K562 (cell line): ENCODE results near the gene LIMD2. TPM values are rescaled to one million over a fixed set of nuclear protein-coding genes. Genes with fewer than 3 reads are reported as not detected.

Experiments
- ARID1B ChIP-seq: fragments of 450-650 bp; IDR thresholded peaks from 2 replicates; pipeline ENCODE4 v1.6.1; 2016; ENCODE audit warnings: antibody characterized with exemption, mild to moderate bottlenecking, inconsistent platforms
- CBFA2T3 ChIP-seq: fragments of 450-650 bp; IDR thresholded peaks from 2 replicates; pipeline ENCODE4 v1.6.1; 2017
- CBX8 ChIP-seq: fragments of 200-600 bp; sonication (generic); IDR thresholded peaks from 2 replicates; pipeline ENCODE4 v1.6.1; 2012; ENCODE audit warnings: borderline replicate concordance, mixed run types, low read depth, mild to moderate bottlenecking, moderate library complexity, mixed read lengths, low read length, control low read depth, inconsistent platforms; ENCODE audit not compliant: poor library complexity, severe bottlenecking; ENCODE audit errors: extremely low read depth
- CHD4 ChIP-seq: fragments of 200-600 bp; sonication (generic); IDR thresholded peaks from 3 replicates; pipeline ENCODE4 v1.6.1; 2012; ENCODE audit warnings: low read depth, mild to moderate bottlenecking, mixed read lengths, low read length, inconsistent platforms; ENCODE audit not compliant: insufficient read depth, insufficient replicate concordance, poor library complexity, severe bottlenecking
- ELF1 ChIP-seq: fragments of 200-800 bp; sonication (Bioruptor generic); IDR thresholded peaks from 2 replicates; pipeline ENCODE4 v1.6.1; 2016; ENCODE audit warnings: missing genetic modification characterization, missing compliant biosample characterization
- EWSR1 ChIP-seq: fragments of 450-650 bp; IDR thresholded peaks from 2 replicates; pipeline ENCODE4 v1.6.1; 2018; ENCODE audit warnings: borderline replicate concordance, mild to moderate bottlenecking, low read depth, moderate library complexity; ENCODE audit not compliant: partially characterized antibody
- EZH2 ChIP-seq: IDR thresholded peaks from 2 replicates; pipeline ENCODE4 v1.6.1; 2012; ENCODE audit warnings: low read depth, mild to moderate bottlenecking, inconsistent platforms, low read length, borderline replicate concordance
- FOXK2 ChIP-seq, 2 experiments: fragments of 450-650 bp; IDR thresholded peaks in 1 of 2; conservative IDR thresholded peaks in 1 of 2; 2 replicates each; pipeline ENCODE4 v1.6.1; 2016; ENCODE audit warnings: low read depth in 2 of 2, mild to moderate bottlenecking in 1 of 2
- KDM1A ChIP-seq, 2 experiments: fragments of 450-650 bp; IDR thresholded peaks; 2 replicates each; pipeline ENCODE4 v1.6.1; 2016; ENCODE audit warnings: mild to moderate bottlenecking in 2 of 2
- MYC ChIP-seq, 2 experiments: fragments of 250-450 bp in 1 of 2; sonication (Bioruptor Pico) in 1 of 2; IDR thresholded peaks; 2 replicates each; pipeline versions ENCODE4 v1.5.1 to v1.6.1; 2012 to 2021; ENCODE audit warnings: low read depth in 2 of 2, borderline replicate concordance in 1 of 2, improper control_type of control experiment in 1 of 2, low read length in 1 of 2, mild to moderate bottlenecking in 1 of 2, moderate library complexity in 1 of 2
- NR2C2 ChIP-seq, 2 experiments: fragments of 200-800 bp in 1 of 2; sonication (Bioruptor generic) in 1 of 2; sonication (generic) in 1 of 2; formaldehyde crosslinking in 1 of 2; IDR thresholded peaks; 2 replicates each; pipeline versions ENCODE4 v1.6.1 to v1.8.0; 2016 to 2022; ENCODE audit warnings: mild to moderate bottlenecking in 1 of 2, missing compliant biosample characterization in 1 of 2, missing genetic modification characterization in 1 of 2, missing genetic modification reagents in 1 of 2
- SAFB2 ChIP-seq: fragments of 200-400 bp; formaldehyde crosslinking; IDR thresholded peaks from 2 replicates; pipeline ENCODE4 v1.6.1; 2018; ENCODE audit warnings: borderline replicate concordance, low read length, low read depth, moderate library complexity; ENCODE audit not compliant: severe bottlenecking
- SMARCA4 ChIP-seq: fragments of 450-650 bp; IDR thresholded peaks from 2 replicates; pipeline ENCODE4 v1.6.1; 2016
- SMARCE1 ChIP-seq: fragments of 450-650 bp; IDR thresholded peaks from 2 replicates; pipeline ENCODE4 v1.7.1; 2016; ENCODE audit warnings: mild to moderate bottlenecking
- SPI1 ChIP-seq: IDR thresholded peaks from 2 replicates; pipeline ENCODE4 v1.6.1; 2011; ENCODE audit warnings: low read depth, low read length, control low read depth, borderline replicate concordance
- TCF15 ChIP-seq: fragments of 250-450 bp; sonication (Bioruptor Pico); IDR thresholded peaks from 2 replicates; pipeline ENCODE4 v1.8.0; 2022; ENCODE audit warnings: moderate library complexity, mild to moderate bottlenecking, inconsistent platforms
- WHSC1 ChIP-seq: IDR thresholded peaks from one replicate; pipeline ENCODE4 v1.6.1; 2012; ENCODE audit warnings: low read length, control low read depth, inconsistent platforms
- ZNF644 ChIP-seq: fragments of 200-800 bp; sonication (Bioruptor generic); IDR thresholded peaks from 2 replicates; pipeline ENCODE4 v1.6.1; 2016; ENCODE audit warnings: low read depth, missing genetic modification characterization, missing compliant biosample characterization
- ZNF707 ChIP-seq: fragments of 250-450 bp; sonication (Bioruptor Pico); conservative IDR thresholded peaks from 2 replicates; pipeline ENCODE4 v1.8.0; 2022; ENCODE audit warnings: inconsistent platforms, mild to moderate bottlenecking, moderate library complexity
- ZNF740 ChIP-seq, 3 experiments: fragments of 200-800 bp in 1 of 3; sonication (Bioruptor generic) in 1 of 3; sonication (generic) in 1 of 3; formaldehyde crosslinking in 1 of 3; IDR thresholded peaks; 2 replicates each; pipeline versions ENCODE4 v1.6.1 to v1.8.0; 2016 to 2022; ENCODE audit warnings: mild to moderate bottlenecking in 2 of 3, missing compliant biosample characterization in 2 of 3, missing genetic modification characterization in 2 of 3, missing genetic modification reagents in 1 of 3
- ZNF764 ChIP-seq: fragments of 250-450 bp; sonication (Bioruptor Pico); IDR thresholded peaks from 2 replicates; pipeline ENCODE4 v1.4.0; 2020; ENCODE audit warnings: low read depth, mild to moderate bottlenecking, moderate library complexity
- polyA plus RNA-seq, 8 experiments: library from polyadenylated mRNA; depleted of rRNA in 4 of 8; stranded (reverse) in 5 of 8; unstranded in 3 of 8; fragments of >200 nt; fragmentation: Nextera tagmentation in 2 of 8; fragmentation: Illumina TruSeq in 1 of 8; extraction: Ambion mirVana in 2 of 8; extraction: Trizol in 1 of 8; gene quantifications; 2 replicates each; pipeline versions ENCODE4 v1.2.1 to v1.2.3, GENCODE V29; 2011 to 2014; ENCODE audit warnings: inconsistent platforms in 1 of 8, missing spikeins in 1 of 8
- total RNA-seq, 7 experiments: library from RNA; depleted of rRNA in 6 of 7; stranded (reverse); fragments of >200 nt in 6 of 7; fragmentation: Illumina TruSeq in 2 of 7; extraction: Trizol in 2 of 7; gene quantifications; 2 replicates each; pipeline versions ENCODE4 v1.2.1 to v1.2.3, GENCODE V29; 2011 to 2021; ENCODE audit warnings: low replicate concordance in 1 of 7
- TF ChIP-seq, protein P1 (sequence below): fragments of 200-800 bp; sonication (Bioruptor generic); IDR thresholded peaks from 2 replicates; pipeline ENCODE4 v1.6.1; 2017; ENCODE audit warnings: missing genetic modification characterization, missing compliant biosample characterization

Gene LIMD2
- total and polyA plus RNA-seq, 9 of the 15 experiments (the other 6 are each of a cell fraction or from before 2014, with no cell fraction given): 0.07 to 11.2 (median 2.8) TPM

GRCh38 chr17:63675607-63676546 lies 24.0 kb downstream of the LIMD2 start (continued):
- TF ChIP-seq ELF1 (tag): peak; percentile 64; the same call in 1 of the 2 replicates
- no peak for TF ChIP-seq NR2C2 (CRISPR knock-in tag; IDR thresholded peaks at IDR 0.05)
- TF ChIP-seq NR2C2 (tag; IDR thresholded peaks at IDR 0.05): peak; percentile 54; the same call in 1 of the 2 replicates
- TF ChIP-seq TCF15 (CRISPR knock-in tag): no peak
- no peak for TF ChIP-seq SAFB2
- no peak for TF ChIP-seq CHD4
- TF ChIP-seq, protein P1, sequence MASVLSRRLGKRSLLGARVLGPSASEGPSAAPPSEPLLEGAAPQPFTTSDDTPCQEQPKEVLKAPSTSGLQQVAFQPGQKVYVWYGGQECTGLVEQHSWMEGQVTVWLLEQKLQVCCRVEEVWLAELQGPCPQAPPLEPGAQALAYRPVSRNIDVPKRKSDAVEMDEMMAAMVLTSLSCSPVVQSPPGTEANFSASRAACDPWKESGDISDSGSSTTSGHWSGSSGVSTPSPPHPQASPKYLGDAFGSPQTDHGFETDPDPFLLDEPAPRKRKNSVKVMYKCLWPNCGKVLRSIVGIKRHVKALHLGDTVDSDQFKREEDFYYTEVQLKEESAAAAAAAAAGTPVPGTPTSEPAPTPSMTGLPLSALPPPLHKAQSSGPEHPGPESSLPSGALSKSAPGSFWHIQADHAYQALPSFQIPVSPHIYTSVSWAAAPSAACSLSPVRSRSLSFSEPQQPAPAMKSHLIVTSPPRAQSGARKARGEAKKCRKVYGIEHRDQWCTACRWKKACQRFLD: peak; percentile 63
- peak; percentile 80; the same call in 1 of the 2 replicates for TF ChIP-seq SPI1
- TF ChIP-seq ARID1B: peak; percentile 67; the same call in 1 of the 2 replicates
- TF ChIP-seq MYC (IDR thresholded peaks at IDR 0.05; ENCODE audit: low read depth, low read length): peak; percentile 58; the same call in 1 of the 2 replicates
- TF ChIP-seq MYC (CRISPR knock-in tag; IDR thresholded peaks at IDR 0.05; ENCODE audit: borderline replicate concordance, low read depth): no peak
- 0 out of 2 replicates have a peak, but pooled peaks have one; percentile 19 for TF ChIP-seq CBFA2T3
- TF ChIP-seq EZH2: no peak
- TF ChIP-seq SMARCA4: peak; percentile 85
- no peak for TF ChIP-seq ZNF707 (CRISPR knock-in tag)
- TF ChIP-seq SMARCE1: peak; percentile 83; the same call in 1 of the 2 replicates
- 0 out of 2 replicates have a peak, but pooled peaks have one; percentile 20 for TF ChIP-seq ZNF644 (tag)
- no peak for TF ChIP-seq WHSC1
- TF ChIP-seq EWSR1: no peak
- 0 out of 2 replicates have a peak, but pooled peaks have one; percentile 67 for TF ChIP-seq ZNF764 (CRISPR knock-in tag)
- peak in 1 of 2 experiments; percentile 47; a peak in 1 of 4 replicates for TF ChIP-seq FOXK2 (conservative IDR thresholded peaks at IDR 0.05 in 1 of 2, IDR thresholded peaks at IDR 0.05 in 1 of 2; ENCODE audit: low read depth in 2 of 2)
- TF ChIP-seq ZNF740 (CRISPR knock-in tag; IDR thresholded peaks at IDR 0.05): no peak
- TF ChIP-seq ZNF740 (tag; IDR thresholded peaks at IDR 0.05): no peak
- no peak for TF ChIP-seq KDM1A (IDR thresholded peaks at IDR 0.05)
- no peak for TF ChIP-seq CBX8
